Measurements from ENCODE around the gene NDE1.

GRCh38 chr16:15658556-15658955 lies 8.5 kb downstream of the NDE1 start:
- no peak for TF ChIP-seq CTCF (IDR thresholded peaks at IDR 0.05)
- TF ChIP-seq POLR2A (IDR thresholded peaks at IDR 0.05): no peak
